Body of pancreas (tissue), 4 donors: ENCODE measurements around the gene PLEKHG2. TPM values are rescaled to one million over a fixed set of nuclear protein-coding genes. Genes with fewer than 3 reads are reported as not detected.

Source experiments
- ATAC-seq: fragments of 150-250 bp; one replicate; pipeline ENCODE4 v1.9.1; 2016
- DNase-seq, 4 donors: peaks; one replicate each; pipeline ENCODE4 v3.0.0-alpha.2; 2019
- H3K27ac ChIP-seq, 4 donors: fragments of 200-600 bp; sonication (generic); 1 replicate in 3 of 4; 2 replicates in 1 of 4; pipeline versions ENCODE4 v1.5.1 to v1.6.1; 2016 to 2019; ENCODE audit warnings: mild to moderate bottlenecking in 1 of 4, mixed read lengths in 1 of 4, moderate library complexity in 1 of 4
- H3K27me3 ChIP-seq, 2 donors: fragments of 200-600 bp; sonication (generic); one replicate each; pipeline ENCODE4 v1.6.0; 2016; ENCODE audit warnings: mild to moderate bottlenecking in 1 of 2
- H3K36me3 ChIP-seq, 2 donors: fragments of 200-600 bp; sonication (generic); replicated peaks in 1 of 2; 2 replicates each; pipeline ENCODE4 v1.5.1; 2016; ENCODE audit warnings: low read depth in 2 of 2; ENCODE audit not compliant: insufficient read depth in 1 of 2
- H3K4me1 ChIP-seq: fragments of 200-600 bp; sonication (generic); one replicate; pipeline ENCODE4 v1.6.0; 2016
- H3K4me3 ChIP-seq, 2 donors: fragments of 200-600 bp; sonication (generic); 1 replicate in 1 of 2; 2 replicates in 1 of 2; pipeline ENCODE4 v1.5.1; 2016 to 2019
- H3K9me3 ChIP-seq, 3 donors: fragments of 200-600 bp; sonication (generic); 1 replicate in 2 of 3; 2 replicates in 1 of 3; pipeline ENCODE4 v1.5.1; 2016
- CTCF ChIP-seq, 7 experiments: fragments of 450-650 bp in 4 of 7; fragments of 200-600 bp in 3 of 7; sonication (generic) in 3 of 7; IDR thresholded peaks; one replicate each; pipeline ENCODE4 v1.5.1; 2016 to 2019; ENCODE audit warnings: antibody characterized with exemption in 7 of 7
- POLR2A ChIP-seq, 3 donors: fragments of 450-650 bp; IDR thresholded peaks; one replicate each; pipeline ENCODE4 v1.6.1; 2016; ENCODE audit warnings: antibody characterized with exemption in 3 of 3, mild to moderate bottlenecking in 2 of 3
- WGBS, 2 donors: methylation state at CpG; one replicate each; pipeline ENCODE4 v1.1.5; 2017; 5-methylcytosine and 5-hydroxymethylcytosine counted together
- intact Hi-C: fragments of 100-400 bp; cut with DNase I; formaldehyde crosslinking; loops from one replicate; pipeline ENCODE4 v1.15.1; 2023
- total RNA-seq, 2 donors: library from RNA; depleted of rRNA; stranded (reverse); fragments of >200 nt; gene quantifications; one replicate each; pipeline ENCODE4 v1.1.0, GENCODE V29; 2016

Gene PLEKHG2
- total RNA-seq, 2 donors from 2014 or later: 6.7 to 13.2 TPM

- TF ChIP-seq CTCF (IDR thresholded peaks at IDR 0.05) (no peak), POLR2A (IDR thresholded peaks at IDR 0.05) (no peak)
- Histone ChIP-seq H3K4me3 (no peak overlapping the region), H3K36me3 (no peaks in the 10 kb centered on the region), H3K4me1 (peaks cover 23% of the 10 kb centered on the region), H3K9me3 (no peaks in the 10 kb centered on the region), H3K27me3 (no peaks in the 10 kb centered on the region), H3K27ac (no peak overlapping the region)
- DNase-seq: no peak
- 81 to 83% methylated on average over 14 to 26 of the region's 27 CpGs for WGBS, 2 donors
- no peak for ATAC-seq
- intact Hi-C loops: loop anchor here (10.0 kb wide), 1 partner anchor 72 kb away; the partner anchor contains the start of gene SAMD4B
Observed at GRCh38 chr19:39416152-39417120, 4.0 kb downstream of the PLEKHG2 start.

GRCh38 chr19:39417463-39418181, 5.2 kb downstream of the PLEKHG2 start:
- no peak for DNase-seq
- ATAC-seq: no peak
- 79 to 89% methylated on average over 30 of the region's 30 CpGs for WGBS, 2 donors
- Histone ChIP-seq H3K9me3 (no peaks in the 10 kb centered on the region), H3K4me3 (no peak overlapping the region), H3K4me1 (peaks cover 14% of the 10 kb centered on the region), H3K27ac (no peak overlapping the region), H3K27me3 (no peaks in the 10 kb centered on the region), H3K36me3 (no peaks in the 10 kb centered on the region)
- intact Hi-C loops: loop anchor here (10.0 kb wide), 1 partner anchor 73 kb away; the partner anchor contains the start of gene SAMD4B
- no peak for TF ChIP-seq CTCF (IDR thresholded peaks at IDR 0.05)
- no peak for TF ChIP-seq POLR2A (IDR thresholded peaks at IDR 0.05)

GRCh38 chr19:39419003-39419402, 6.5 kb downstream of the PLEKHG2 start:
- Histone ChIP-seq H3K4me3 (no peak overlapping the region), H3K27me3 (no peaks in the 10 kb centered on the region), H3K27ac (no peak overlapping the region), H3K4me1 (peaks cover under 1% of the 10 kb centered on the region), H3K36me3 (no peaks in the 10 kb centered on the region), H3K9me3 (no peaks in the 10 kb centered on the region)
- DNase-seq: no peak
- TF ChIP-seq POLR2A (IDR thresholded peaks at IDR 0.05) (no peak), CTCF (IDR thresholded peaks at IDR 0.05) (no peak)
- ATAC-seq: no peak
- WGBS, 2 donors: 77 to 78% methylated on average over 7 to 9 of the region's 9 CpGs
- intact Hi-C loops: loop anchor here (10.0 kb wide), 1 partner anchor 74 kb away; the partner anchor contains the start of gene SAMD4B

- H3K27ac ChIP-seq: no peak overlapping the region
- H3K27me3 ChIP-seq: no peaks in the 10 kb centered on the region
- DNase-seq (no peak), ATAC-seq (no peak)
- intact Hi-C loops: no loop called here
- no peak overlapping the region for H3K4me3 ChIP-seq
- no peak for TF ChIP-seq POLR2A (IDR thresholded peaks at IDR 0.05)
- TF ChIP-seq CTCF (IDR thresholded peaks at IDR 0.05): no peak
- H3K9me3 ChIP-seq: no peaks in the 10 kb centered on the region
- H3K4me1 ChIP-seq: no peaks in the 10 kb centered on the region
- 83 to 90% methylated on average over 12 to 14 of the region's 15 CpGs for WGBS, 2 donors
- no peaks in the 10 kb centered on the region for H3K36me3 ChIP-seq
Observed at GRCh38 chr19:39420769-39421168, 8.3 kb downstream of the PLEKHG2 start.
